HCT116 (cell line): Measurements from ENCODE around the gene NONO. TPM values are rescaled to one million over a fixed set of nuclear protein-coding genes. Genes with fewer than 3 reads are reported as not detected.

Experiments
- ATAC-seq: fragments of 200-7000 bp; cut with Tn5 transposase; 2 replicates; pipeline ENCODE4 v1.9.1; 2020; ENCODE audit warnings: mild to moderate bottlenecking, moderate library complexity
- BruUV-seq: library from RNA; stranded (reverse); fragments of 400-500 nt; replicated peaks from 2 replicates; lab custom pipeline; 2021; lab: Mats Ljungman, UMichigan
- CTCF ChIA-PET: fragments of 300-600 bp; sonication (Branson Sonifier 250); formaldehyde crosslinking; loops from one replicate; lab custom pipeline; 2021; ENCODE audit warnings: antibody characterized with exemption; lab: Charles Lee
- POLR2A ChIA-PET: fragments of 300-600, 350-600 bp; sonication (Branson Sonifier 250); formaldehyde crosslinking; loops from one replicate; lab custom pipeline; 2021; ENCODE audit warnings: antibody characterized with exemption; lab: Charles Lee
- RAD21 ChIA-PET, 2 experiments: fragments of 300-600 bp; sonication (Branson Sonifier 250); formaldehyde crosslinking; loops; one replicate each; lab custom pipeline; 2023; ENCODE audit warnings: low total read pairs in 2 of 2; ENCODE audit not compliant: uncharacterized antibody in 2 of 2, unreplicated experiment in 2 of 2, low non-redundant PET in 1 of 2; lab: Charles Lee
- DNase-seq: peaks from one replicate; pipeline ENCODE4 v3.0.0-alpha.2; 2010; ENCODE audit warnings: low read depth, low spot score
- H2AFZ ChIP-seq: fragments of 200-600 bp; shearing (Covaris generic), sonication (generic); 2 replicates; pipeline ENCODE4 v1.6.1; 2017; ENCODE audit warnings: low read depth, mixed run types, mixed read lengths, antibody characterized with exemption, low read length; ENCODE audit not compliant: poor library complexity, severe bottlenecking
- H3K27ac ChIP-seq: 2 replicates; pipeline ENCODE4 v1.5.1; 2012; ENCODE audit warnings: low read depth, low read length
- H3K27me3 ChIP-seq: fragments of 200-600 bp; sonication (generic); 2 replicates; pipeline ENCODE4 v1.6.1; 2016; ENCODE audit warnings: mixed run types, low read length, mixed read lengths; ENCODE audit not compliant: insufficient read depth
- H3K36me3 ChIP-seq, 2 experiments: fragments of 200-500 bp in 1 of 2; fragments of 200-600 bp in 1 of 2; sonication (Bioruptor generic) in 1 of 2; sonication (generic) in 1 of 2; 2 replicates each; pipeline versions ENCODE4 v1.5.1 to v1.6.1; 2014 to 2016; ENCODE audit warnings: low read length in 2 of 2, inconsistent platforms in 1 of 2, mixed read lengths in 1 of 2, mixed run types in 1 of 2; ENCODE audit not compliant: insufficient read depth in 2 of 2, control insufficient read depth in 1 of 2
- H3K4me1 ChIP-seq, 2 experiments: fragments of 200-600 bp in 1 of 2; sonication (generic) in 1 of 2; 2 replicates each; pipeline versions ENCODE4 v1.5.1 to v1.6.1; 2012 to 2017; ENCODE audit warnings: low read length in 2 of 2, inconsistent platforms in 1 of 2, mild to moderate bottlenecking in 1 of 2, mixed read lengths in 1 of 2, mixed run types in 1 of 2, moderate library complexity in 1 of 2; ENCODE audit not compliant: insufficient read depth in 2 of 2, control insufficient read depth in 1 of 2
- H3K4me2 ChIP-seq: fragments of 200-600 bp; sonication (generic); 2 replicates; pipeline ENCODE4 v1.6.1; 2017; ENCODE audit warnings: mixed run types, low read length, mixed read lengths
- H3K4me3 ChIP-seq, 2 experiments: fragments of 200-600 bp in 1 of 2; sonication (generic) in 1 of 2; replicated peaks in 1 of 2; 2 replicates each; pipeline ENCODE4 v1.5.1; 2011 to 2016; ENCODE audit warnings: low read length in 2 of 2, control low read depth in 1 of 2, low read depth in 1 of 2, mild to moderate bottlenecking in 1 of 2, mixed read lengths in 1 of 2, mixed run types in 1 of 2
- H3K79me2 ChIP-seq: fragments of 200-600 bp; sonication (generic); 2 replicates; pipeline ENCODE4 v1.6.1; 2017; ENCODE audit warnings: mild to moderate bottlenecking, mixed run types, low read length, moderate library complexity, mixed read lengths; ENCODE audit not compliant: insufficient read depth
- H3K9ac ChIP-seq: fragments of 200-600 bp; sonication (generic); 2 replicates; pipeline ENCODE4 v1.6.1; 2016; ENCODE audit warnings: low read length, mixed read lengths
- H3K9me2 ChIP-seq: fragments of 200-600 bp; sonication (generic), shearing (Covaris generic); 2 replicates; pipeline ENCODE4 v1.6.1; 2017; ENCODE audit warnings: mixed run types, mild to moderate bottlenecking, moderate library complexity; ENCODE audit not compliant: insufficient read depth
- H3K9me3 ChIP-seq, 2 experiments: fragments of 200-500 bp in 1 of 2; fragments of 200-600 bp in 1 of 2; sonication (Bioruptor generic) in 1 of 2; sonication (generic) in 1 of 2; 2 replicates each; pipeline ENCODE4 v1.6.1; 2014 to 2017; ENCODE audit warnings: low read length in 2 of 2, mixed read lengths in 2 of 2, inconsistent platforms in 1 of 2, low read depth in 1 of 2, mild to moderate bottlenecking in 1 of 2, mixed run types in 1 of 2, moderate library complexity in 1 of 2; ENCODE audit not compliant: control insufficient read depth in 1 of 2, insufficient read depth in 1 of 2
- H4K20me1 ChIP-seq: fragments of 200-600 bp; sonication (generic), shearing (Covaris generic); 2 replicates; pipeline ENCODE4 v1.6.1; 2017; ENCODE audit warnings: mixed run types, mild to moderate bottlenecking, moderate library complexity; ENCODE audit not compliant: insufficient read depth
- CBX3 ChIP-seq: IDR thresholded peaks from 2 replicates; pipeline ENCODE4 v1.6.1; 2012; ENCODE audit warnings: low read depth
- CEBPB ChIP-seq: IDR thresholded peaks from 2 replicates; pipeline ENCODE4 v1.6.1; 2012; ENCODE audit warnings: low read depth
- EGR1 ChIP-seq: IDR thresholded peaks from 2 replicates; pipeline ENCODE4 v1.6.1; 2012; ENCODE audit warnings: low read depth
- EZH2 ChIP-seq: fragments of 200-600 bp; sonication (generic); IDR thresholded peaks from 2 replicates; pipeline ENCODE4 v1.6.1; 2017; ENCODE audit warnings: antibody characterized with exemption, mixed run types
- EZH2phosphoT487 ChIP-seq: fragments of 200-600 bp; IDR thresholded peaks from 2 replicates; pipeline ENCODE4 v1.6.1; 2018; ENCODE audit warnings: antibody characterized with exemption, borderline replicate concordance
- JUND ChIP-seq: IDR thresholded peaks from 2 replicates; pipeline ENCODE4 v1.6.1; 2012
- POLR2A ChIP-seq: IDR thresholded peaks from 2 replicates; pipeline ENCODE4 v1.7.0; 2011; ENCODE audit warnings: borderline replicate concordance; ENCODE audit not compliant: insufficient read depth, insufficient read length; ENCODE audit errors: extremely low read depth
- SP1 ChIP-seq: IDR thresholded peaks from 2 replicates; pipeline ENCODE4 v1.6.1; 2012; ENCODE audit warnings: low read depth
- SRF ChIP-seq: IDR thresholded peaks from 2 replicates; pipeline ENCODE4 v1.6.1; 2012; ENCODE audit warnings: low read depth
- ZFX ChIP-seq: fragments of 450-650 bp; IDR thresholded peaks from 2 replicates; pipeline ENCODE4 v1.6.1; 2017
- ZNF274 ChIP-seq: fragments of 200-500 bp; sonication (Bioruptor generic); IDR thresholded peaks from 2 replicates; pipeline ENCODE4 v1.6.1; 2014; ENCODE audit warnings: mild to moderate bottlenecking, low read depth, low read length, inconsistent platforms
- intact Hi-C: fragments of 100-400 bp; cut with micrococcal nuclease; formaldehyde crosslinking; loops from 2 replicates; pipeline ENCODE4 v1.10.0; 2022
- total RNA-seq: library from RNA; stranded (reverse); gene quantifications from one replicate; pipeline ENCODE4 v1.2.1, GENCODE V29; 2021; ENCODE audit not compliant: unreplicated experiment
- TF ChIP-seq, protein P1 (sequence below): IDR thresholded peaks from 2 replicates; pipeline ENCODE4 v1.6.1; 2012
- TF ChIP-seq, protein P2 (sequence below), 3 experiments: fragments of 200-600 bp in 1 of 3; sonication (generic) in 1 of 3; IDR thresholded peaks in 2 of 3; conservative IDR thresholded peaks in 1 of 3; 2 replicates each; pipeline ENCODE4 v1.5.1; 2012 to 2017; ENCODE audit warnings: low read depth in 2 of 3, low read length in 2 of 3, antibody characterized with exemption in 1 of 3, borderline replicate concordance in 1 of 3, control low read depth in 1 of 3, mild to moderate bottlenecking in 1 of 3, mixed read lengths in 1 of 3, mixed run types in 1 of 3, moderate library complexity in 1 of 3; ENCODE audit not compliant: insufficient read depth in 1 of 3
- TF ChIP-seq, protein P3 (sequence below): IDR thresholded peaks from 2 replicates; pipeline ENCODE4 v1.6.1; 2011; ENCODE audit warnings: mild to moderate bottlenecking, low read length, moderate library complexity; ENCODE audit not compliant: insufficient replicate concordance; ENCODE audit errors: extremely low read depth

Gene NONO
- total RNA-seq, 1 experiment from 2014 or later = 523 TPM

DNA sequence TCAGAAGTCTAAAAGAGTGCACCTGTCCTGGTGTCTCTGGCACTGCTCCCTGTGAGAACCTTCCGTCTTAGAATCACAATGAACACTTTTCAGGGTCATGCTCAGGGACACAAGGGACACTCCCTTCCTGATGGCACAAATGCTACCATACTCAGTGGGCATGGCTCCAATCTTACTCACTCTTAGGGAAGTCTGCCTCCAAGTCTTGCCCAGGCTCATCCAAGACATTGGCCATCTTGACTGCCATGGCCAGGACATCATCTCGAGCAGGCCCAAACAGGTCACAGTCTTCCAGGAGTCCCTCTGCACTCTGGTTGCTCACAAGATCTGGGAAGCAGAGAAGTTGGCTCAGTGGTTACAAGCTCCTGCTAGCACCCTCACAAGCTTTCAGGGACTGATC, 38.3 kb upstream of the NONO start:
- no peak overlapping the region for H3K4me2 ChIP-seq
- no peak overlapping the region for H3K27ac ChIP-seq
- H3K4me1 ChIP-seq = no peaks in the 10 kb centered on the region
- ChIA-PET CTCF (no interaction called here), RAD21 (no interaction called here), POLR2A (interaction anchor here (0.6 kb wide), 1 partner anchor 38 kb away, joined by 3 read pairs; the partner anchor contains the start of gene NONO)
- DNase-seq (no peak), ATAC-seq (no peak)
- no peaks in the 10 kb centered on the region for H3K79me2 ChIP-seq
- H3K36me3 ChIP-seq = peaks cover 0 to 4% of the 10 kb centered on the region in 2 experiments; a peak in 1 of 4 replicates
- TF ChIP-seq SP1 (no peak), SRF (no peak), EZH2phosphoT487 (no peak), CEBPB (no peak), EZH2 (no peak), POLR2A (no peak), ZNF274 (no peak), JUND (no peak), ZFX (no peak)
- TF ChIP-seq, protein P1, sequence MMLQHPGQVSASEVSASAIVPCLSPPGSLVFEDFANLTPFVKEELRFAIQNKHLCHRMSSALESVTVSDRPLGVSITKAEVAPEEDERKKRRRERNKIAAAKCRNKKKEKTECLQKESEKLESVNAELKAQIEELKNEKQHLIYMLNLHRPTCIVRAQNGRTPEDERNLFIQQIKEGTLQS = no peak
- intact Hi-C loops = no loop called here
- no peak overlapping the region for H3K4me3 ChIP-seq
- no peaks in the 10 kb centered on the region for H3K27me3 ChIP-seq
- no peak overlapping the region for H3K9ac ChIP-seq
- no peak overlapping the region for H2AFZ ChIP-seq
- no peaks in the 10 kb centered on the region for H3K9me2 ChIP-seq
- no peaks in the 10 kb centered on the region for H4K20me1 ChIP-seq
- H3K9me3 ChIP-seq = no peaks in the 10 kb centered on the region
- BruUV-seq = no TSS peak

DNA sequence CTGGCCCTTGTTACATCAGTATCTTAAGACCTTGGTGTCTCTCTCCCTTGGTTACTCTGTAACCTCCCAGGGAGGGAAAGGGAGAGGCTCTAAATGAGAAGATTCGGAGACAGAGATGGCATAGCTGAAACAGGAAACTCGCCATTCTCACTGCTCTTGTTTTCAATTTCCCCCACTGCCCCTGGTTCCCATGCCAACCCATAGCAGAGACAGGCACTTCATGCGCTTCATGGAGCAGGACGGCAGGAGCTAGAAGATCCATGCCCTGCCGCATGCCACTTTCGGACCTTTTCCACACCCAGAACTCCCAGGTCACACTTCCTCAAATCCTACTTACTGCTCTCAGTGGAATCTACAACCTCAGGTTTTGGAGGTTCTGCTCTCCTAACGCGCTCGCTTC, 32.6 kb upstream of the NONO start:
- ChIA-PET CTCF (no interaction called here), RAD21 (no interaction called here), POLR2A (no interaction called here)
- H3K9ac ChIP-seq = no peak overlapping the region
- peaks cover 12 to 17% of the 10 kb centered on the region in 2 experiments for H3K4me1 ChIP-seq
- no peaks in the 10 kb centered on the region for H3K9me2 ChIP-seq
- H3K36me3 ChIP-seq = peaks cover 0 to 2% of the 10 kb centered on the region in 2 experiments; a peak in 1 of 4 replicates
- no peaks in the 10 kb centered on the region for H4K20me1 ChIP-seq
- DNase-seq = no peak
- ATAC-seq = no peak
- H3K4me2 ChIP-seq = no peak overlapping the region
- no peaks in the 10 kb centered on the region for H3K27me3 ChIP-seq
- no peak overlapping the region for H2AFZ ChIP-seq
- BruUV-seq = no TSS peak
- H3K4me3 ChIP-seq = no peak overlapping the region
- H3K79me2 ChIP-seq = no peaks in the 10 kb centered on the region
- intact Hi-C loops = no loop called here
- H3K9me3 ChIP-seq = no peaks in the 10 kb centered on the region
- no peak overlapping the region for H3K27ac ChIP-seq
- no peak for TF ChIP-seq POLR2A
- no peak for TF ChIP-seq EGR1
- TF ChIP-seq EZH2phosphoT487 = no peak
- TF ChIP-seq EZH2 = no peak
- TF ChIP-seq, protein P2, sequence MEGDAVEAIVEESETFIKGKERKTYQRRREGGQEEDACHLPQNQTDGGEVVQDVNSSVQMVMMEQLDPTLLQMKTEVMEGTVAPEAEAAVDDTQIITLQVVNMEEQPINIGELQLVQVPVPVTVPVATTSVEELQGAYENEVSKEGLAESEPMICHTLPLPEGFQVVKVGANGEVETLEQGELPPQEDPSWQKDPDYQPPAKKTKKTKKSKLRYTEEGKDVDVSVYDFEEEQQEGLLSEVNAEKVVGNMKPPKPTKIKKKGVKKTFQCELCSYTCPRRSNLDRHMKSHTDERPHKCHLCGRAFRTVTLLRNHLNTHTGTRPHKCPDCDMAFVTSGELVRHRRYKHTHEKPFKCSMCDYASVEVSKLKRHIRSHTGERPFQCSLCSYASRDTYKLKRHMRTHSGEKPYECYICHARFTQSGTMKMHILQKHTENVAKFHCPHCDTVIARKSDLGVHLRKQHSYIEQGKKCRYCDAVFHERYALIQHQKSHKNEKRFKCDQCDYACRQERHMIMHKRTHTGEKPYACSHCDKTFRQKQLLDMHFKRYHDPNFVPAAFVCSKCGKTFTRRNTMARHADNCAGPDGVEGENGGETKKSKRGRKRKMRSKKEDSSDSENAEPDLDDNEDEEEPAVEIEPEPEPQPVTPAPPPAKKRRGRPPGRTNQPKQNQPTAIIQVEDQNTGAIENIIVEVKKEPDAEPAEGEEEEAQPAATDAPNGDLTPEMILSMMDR (IDR thresholded peaks at IDR 0.05 in 2 of 3, conservative IDR thresholded peaks at IDR 0.05 in 1 of 3; ENCODE audit: borderline replicate concordance in 1 of 3, insufficient read depth in 1 of 3, low read depth in 2 of 3, low read length in 2 of 3) = no peak
- TF ChIP-seq SRF = no peak
- no peak for TF ChIP-seq CEBPB
- TF ChIP-seq CBX3 = no peak
- TF ChIP-seq, protein P3, sequence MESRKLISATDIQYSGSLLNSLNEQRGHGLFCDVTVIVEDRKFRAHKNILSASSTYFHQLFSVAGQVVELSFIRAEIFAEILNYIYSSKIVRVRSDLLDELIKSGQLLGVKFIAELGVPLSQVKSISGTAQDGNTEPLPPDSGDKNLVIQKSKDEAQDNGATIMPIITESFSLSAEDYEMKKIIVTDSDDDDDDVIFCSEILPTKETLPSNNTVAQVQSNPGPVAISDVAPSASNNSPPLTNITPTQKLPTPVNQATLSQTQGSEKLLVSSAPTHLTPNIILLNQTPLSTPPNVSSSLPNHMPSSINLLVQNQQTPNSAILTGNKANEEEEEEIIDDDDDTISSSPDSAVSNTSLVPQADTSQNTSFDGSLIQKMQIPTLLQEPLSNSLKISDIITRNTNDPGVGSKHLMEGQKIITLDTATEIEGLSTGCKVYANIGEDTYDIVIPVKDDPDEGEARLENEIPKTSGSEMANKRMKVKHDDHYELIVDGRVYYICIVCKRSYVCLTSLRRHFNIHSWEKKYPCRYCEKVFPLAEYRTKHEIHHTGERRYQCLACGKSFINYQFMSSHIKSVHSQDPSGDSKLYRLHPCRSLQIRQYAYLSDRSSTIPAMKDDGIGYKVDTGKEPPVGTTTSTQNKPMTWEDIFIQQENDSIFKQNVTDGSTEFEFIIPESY = no peak
